H9 (cell line): ENCODE data around the gene CCSER1. TPM values are rescaled to one million over a fixed set of nuclear protein-coding genes. Genes with fewer than 3 reads are reported as not detected.
"Not testable (repeated sequence)": the region's sequence is repeated elsewhere in the genome, so short reads cannot be mapped to it uniquely, and the experiment has no call there.

Experiments used
- DNase-seq: peaks from one replicate; pipeline ENCODE4 v3.0.0-alpha.2; 2017
- H2AFZ ChIP-seq: one replicate; pipeline ENCODE4 v1.6.1; 2013; ENCODE audit warnings: mild to moderate bottlenecking, low read length, control low read depth, moderate library complexity
- H2AK5ac ChIP-seq: 2 replicates; pipeline ENCODE4 v1.6.1; 2013; ENCODE audit warnings: low read length, control low read depth, mixed read lengths; ENCODE audit not compliant: insufficient read length
- H2BK120ac ChIP-seq: one replicate; pipeline ENCODE4 v1.6.1; 2013; ENCODE audit warnings: low read depth, mild to moderate bottlenecking, low read length, control low read depth, inconsistent platforms; ENCODE audit not compliant: poor library complexity, severe bottlenecking
- H2BK12ac ChIP-seq: 2 replicates; pipeline ENCODE4 v1.6.1; 2013; ENCODE audit warnings: low read length, control low read depth, mixed read lengths, low read depth; ENCODE audit not compliant: insufficient read length
- H2BK15ac ChIP-seq: 2 replicates; pipeline ENCODE4 v1.6.1; 2013; ENCODE audit warnings: low read depth, low read length, control low read depth
- H2BK20ac ChIP-seq: one replicate; pipeline ENCODE4 v1.6.1; 2013; ENCODE audit warnings: low read depth, mild to moderate bottlenecking, low read length, control low read depth, inconsistent platforms; ENCODE audit not compliant: poor library complexity, severe bottlenecking
- H2BK5ac ChIP-seq: 2 replicates; pipeline ENCODE4 v1.6.1; 2013; ENCODE audit warnings: low read length, control low read depth, mixed read lengths; ENCODE audit not compliant: insufficient read length
- H3K14ac ChIP-seq: 2 replicates; pipeline ENCODE4 v1.6.1; 2013; ENCODE audit warnings: low read length, control low read depth; ENCODE audit not compliant: insufficient read depth
- H3K18ac ChIP-seq: 2 replicates; pipeline ENCODE4 v1.6.1; 2013; ENCODE audit warnings: low read depth, mild to moderate bottlenecking, mixed read lengths, low read length, control low read depth; ENCODE audit not compliant: insufficient read length
- H3K23ac ChIP-seq: 2 replicates; pipeline ENCODE4 v1.6.1; 2013; ENCODE audit warnings: low read length, control low read depth, mixed read lengths, low read depth; ENCODE audit not compliant: insufficient read length
- H3K23me2 ChIP-seq: 2 replicates; pipeline ENCODE4 v1.6.1; 2013; ENCODE audit warnings: low read depth, mild to moderate bottlenecking, mixed read lengths, low read length, control low read depth; ENCODE audit not compliant: insufficient read length, poor library complexity, severe bottlenecking
- H3K27ac ChIP-seq: 2 replicates; pipeline ENCODE4 v1.5.1; 2013; ENCODE audit warnings: low read length, control low read depth, mixed read lengths, low read depth; ENCODE audit not compliant: insufficient read length
- H3K27me3 ChIP-seq: 2 replicates; pipeline ENCODE4 v1.6.1; 2013; ENCODE audit warnings: low read length, control low read depth, inconsistent platforms; ENCODE audit not compliant: insufficient read depth
- H3K4ac ChIP-seq: 2 replicates; pipeline ENCODE4 v1.6.1; 2013; ENCODE audit warnings: low read depth, mild to moderate bottlenecking, control low read depth, inconsistent platforms, low read length, moderate library complexity
- H3K4me1 ChIP-seq: 2 replicates; pipeline ENCODE4 v1.6.1; 2013; ENCODE audit warnings: low read length, control low read depth, inconsistent platforms; ENCODE audit not compliant: insufficient read depth
- H3K4me2 ChIP-seq: 2 replicates; pipeline ENCODE4 v1.6.1; 2013; ENCODE audit warnings: low read length, control low read depth, mixed read lengths; ENCODE audit not compliant: insufficient read length, insufficient read depth
- H3K56ac ChIP-seq: 2 replicates; pipeline ENCODE4 v1.6.1; 2013; ENCODE audit warnings: low read depth, mild to moderate bottlenecking, mixed read lengths, low read length, control low read depth; ENCODE audit not compliant: insufficient read length
- H3K79me1 ChIP-seq: 2 replicates; pipeline ENCODE4 v1.6.1; 2013; ENCODE audit warnings: low read depth, mild to moderate bottlenecking, moderate library complexity, low read length, control low read depth, inconsistent platforms; ENCODE audit not compliant: insufficient read depth, poor library complexity, severe bottlenecking
- H3K79me2 ChIP-seq: 2 replicates; pipeline ENCODE4 v1.6.1; 2013; ENCODE audit warnings: low read length, control low read depth, inconsistent platforms; ENCODE audit not compliant: insufficient read depth
- H3K9ac ChIP-seq: 2 replicates; pipeline ENCODE4 v1.6.1; 2013; ENCODE audit warnings: low read length, control low read depth, mixed read lengths; ENCODE audit not compliant: insufficient read length; ENCODE audit errors: extremely low read depth
- H3K9me3 ChIP-seq: one replicate; pipeline ENCODE4 v1.6.1; 2013; ENCODE audit warnings: low read depth, low read length, inconsistent platforms; ENCODE audit not compliant: control insufficient read depth
- H3T11ph ChIP-seq: one replicate; pipeline ENCODE4 v1.6.1; 2013; ENCODE audit warnings: mild to moderate bottlenecking, low read length, control low read depth, inconsistent platforms
- H4K20me1 ChIP-seq: one replicate; pipeline ENCODE4 v1.6.1; 2013; ENCODE audit not compliant: control insufficient read depth, insufficient read length, insufficient read depth
- H4K5ac ChIP-seq: 2 replicates; pipeline ENCODE4 v1.6.1; 2013; ENCODE audit warnings: low read depth, mild to moderate bottlenecking, mixed read lengths, low read length, control low read depth; ENCODE audit not compliant: insufficient read length
- H4K8ac ChIP-seq: replicated peaks from 2 replicates; pipeline ENCODE4 v1.6.1; 2013; ENCODE audit warnings: low read length, control low read depth, mixed read lengths, low read depth; ENCODE audit not compliant: insufficient read length
- H4K91ac ChIP-seq: 2 replicates; pipeline ENCODE4 v1.6.1; 2013; ENCODE audit warnings: low read depth, mild to moderate bottlenecking, moderate library complexity, mixed read lengths, low read length, control low read depth; ENCODE audit not compliant: insufficient read length
- H3K27ac Mint-ChIP-seq, 3 experiments: 2 replicates in 2 of 3; 3 replicates in 1 of 3; pipeline ENCODE4 v1.8.0; 2020 to 2021; ENCODE audit warnings: mixed read lengths in 3 of 3, mild to moderate bottlenecking in 1 of 3, moderate library complexity in 1 of 3
- H3K27me3 Mint-ChIP-seq: 2 replicates; pipeline ENCODE4 v1.8.0; 2021; ENCODE audit warnings: low read depth, mild to moderate bottlenecking, moderate library complexity, mixed read lengths
- H3K36me3 Mint-ChIP-seq, 3 experiments: 2 replicates in 2 of 3; 3 replicates in 1 of 3; pipeline ENCODE4 v1.8.0; 2020 to 2021; ENCODE audit warnings: low read depth in 3 of 3, mixed read lengths in 3 of 3; ENCODE audit not compliant: insufficient read depth in 1 of 3
- H3K4me1 Mint-ChIP-seq, 2 experiments: 2 replicates each; pipeline ENCODE4 v1.8.0; 2020; ENCODE audit warnings: mixed read lengths in 2 of 2
- H3K4me3 Mint-ChIP-seq, 2 experiments: 2 replicates in 1 of 2; 3 replicates in 1 of 2; pipeline ENCODE4 v1.8.0; 2020 to 2021; ENCODE audit warnings: mild to moderate bottlenecking in 2 of 2, mixed read lengths in 2 of 2, moderate library complexity in 1 of 2
- H3K9me3 Mint-ChIP-seq, 2 experiments: 2 replicates in 1 of 2; 3 replicates in 1 of 2; pipeline ENCODE4 v1.8.0; 2020; ENCODE audit warnings: mild to moderate bottlenecking in 2 of 2, mixed read lengths in 2 of 2, moderate library complexity in 1 of 2
- CTCF ChIP-seq: fragments of 200-600 bp; sonication (generic); conservative IDR thresholded peaks from 3 replicates; pipeline ENCODE4 v1.8.0; 2021; ENCODE audit warnings: antibody characterized with exemption, mild to moderate bottlenecking
- WGBS: extraction: QIAGEN DNeasy Blood & Tissue Kit; methylation state at CpG from one replicate; pipeline ENCODE4 v1.1.7; 2013; ENCODE audit warnings: missing lambda C conversion rate, low lambda C conversion rate, mixed read lengths; ENCODE audit not compliant: insufficient read length; ENCODE audit errors: extremely low coverage; 5-methylcytosine and 5-hydroxymethylcytosine counted together
- total RNA-seq: library from RNA; stranded (reverse); gene quantifications from 2 replicates; pipeline ENCODE4 v1.2.1, GENCODE V29; 2021

Gene CCSER1
- total RNA-seq, 1 experiment from 2014 or later: 0.37 TPM

DNA sequence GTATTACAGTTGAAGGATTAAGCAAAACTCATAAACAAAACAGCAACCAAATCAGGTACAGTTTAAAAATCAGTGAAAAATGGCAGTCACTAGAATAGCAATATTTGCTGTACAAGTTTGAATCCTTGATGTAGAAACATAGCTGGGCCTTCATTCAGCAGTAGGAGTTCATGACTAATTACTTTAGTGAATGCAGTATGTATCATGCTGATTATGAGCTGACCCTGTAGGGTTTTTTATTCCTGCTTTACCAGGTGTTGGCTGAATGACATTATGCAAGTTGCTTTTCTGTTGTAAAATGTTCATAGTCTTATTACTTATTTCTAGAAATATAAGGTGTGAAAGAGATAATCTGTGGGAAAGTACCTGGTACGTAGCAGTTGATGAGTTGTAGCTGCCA, 179.6 kb downstream of the CCSER1 start:
- peaks cover 0 to 4% (median 0%) of the 10 kb centered on the region in 3 experiments; a peak in 2 of 7 replicates for H3K36me3 Mint-ChIP-seq
- TF ChIP-seq CTCF: no peak
- no peak overlapping the region for H4K8ac ChIP-seq

GRCh38 chr4:90317140-90317539, 189.9 kb downstream of the CCSER1 start:
- not testable (repeated sequence) for H3K27me3 ChIP-seq, H3K14ac ChIP-seq, H3K23ac ChIP-seq, H3K9me3 ChIP-seq, DNase-seq, H3K4me1 Mint-ChIP-seq, H2BK15ac ChIP-seq, H3K4me2 ChIP-seq, H4K5ac ChIP-seq, H3K27ac Mint-ChIP-seq, H2BK5ac ChIP-seq, H2AK5ac ChIP-seq, H3K9ac ChIP-seq, H3K79me1 ChIP-seq, H4K8ac ChIP-seq, H3K18ac ChIP-seq, H2BK12ac ChIP-seq, H3K9me3 Mint-ChIP-seq, H2BK120ac ChIP-seq, H3K4me3 Mint-ChIP-seq, H2BK20ac ChIP-seq, H3K36me3 Mint-ChIP-seq, H4K91ac ChIP-seq, H4K20me1 ChIP-seq, H3K4ac ChIP-seq, H3K79me2 ChIP-seq, H3K56ac ChIP-seq, H3K27ac ChIP-seq, H3K4me1 ChIP-seq, H3T11ph ChIP-seq, H2AFZ ChIP-seq, H3K23me2 ChIP-seq
- peaks cover 11% of the 10 kb centered on the region for H3K27me3 Mint-ChIP-seq
- WGBS: no CpG with 5 or more reads among the region's 6 CpGs

More for the DNA sequence above, 179.6 kb downstream of the CCSER1 start:
- H2BK12ac ChIP-seq: no peak overlapping the region
- no peak overlapping the region for H2BK120ac ChIP-seq
- H3T11ph ChIP-seq: no peak overlapping the region
- H3K23ac ChIP-seq: no peak overlapping the region
- Mint-ChIP-seq H3K4me3 (no peak overlapping the region), H3K4me1 (no peaks in the 10 kb centered on the region), H3K27me3 (no peaks in the 10 kb centered on the region), H3K27ac (no peak overlapping the region), H3K9me3 (peaks cover 3% of the 10 kb centered on the region in 2 experiments; a peak in 1 of 5 replicates)
- no peak overlapping the region for H3K18ac ChIP-seq
- H2BK20ac ChIP-seq: no peak overlapping the region
- no peak overlapping the region for H3K4ac ChIP-seq
- no peak overlapping the region for H4K5ac ChIP-seq
- no CpG with 5 or more reads among the region's 1 CpG for WGBS
- no peak overlapping the region for H2AFZ ChIP-seq
- no peak for DNase-seq
- no peak overlapping the region for H4K91ac ChIP-seq
- H3K79me2 ChIP-seq: no peaks in the 10 kb centered on the region
- no peaks in the 10 kb centered on the region; the same call in 1 of the 2 replicates for H3K4me1 ChIP-seq
- no peak overlapping the region for H2BK5ac ChIP-seq
- H3K79me1 ChIP-seq: no peaks in the 10 kb centered on the region
- no peak overlapping the region for H2BK15ac ChIP-seq
- no peak overlapping the region for H3K27ac ChIP-seq
- no peaks in the 10 kb centered on the region for H3K27me3 ChIP-seq
- H3K14ac ChIP-seq: no peak overlapping the region
- no peak overlapping the region for H3K4me2 ChIP-seq
- no peak overlapping the region for H3K56ac ChIP-seq
- H3K9me3 ChIP-seq: no peaks in the 10 kb centered on the region
- no peak overlapping the region for H2AK5ac ChIP-seq
- H3K9ac ChIP-seq: no peak overlapping the region
- H3K23me2 ChIP-seq: no peaks in the 10 kb centered on the region
- no peaks in the 10 kb centered on the region for H4K20me1 ChIP-seq
